ENCODE data around the gene SYVN1.

- no peak for TF ChIP-seq CTCF (IDR thresholded peaks at IDR 0.05)
- TF ChIP-seq RAD21 (conservative IDR thresholded peaks at IDR 0.05 in 1 of 2, IDR thresholded peaks at IDR 0.05 in 1 of 2) = no peak
- TF ChIP-seq SMC3 (IDR thresholded peaks at IDR 0.05) = no peak
- no peak for TF ChIP-seq REST (IDR thresholded peaks at IDR 0.05)
- no peak for TF ChIP-seq CHD2 (IDR thresholded peaks at IDR 0.05; ENCODE audit: low read length, partially characterized antibody)
- no peak for TF ChIP-seq ZC3H11A (IDR thresholded peaks at IDR 0.05)
- TF ChIP-seq ZFP36 (IDR thresholded peaks at IDR 0.05; ENCODE audit: borderline replicate concordance, partially characterized antibody) = no peak
- TF ChIP-seq POLR2A (IDR thresholded peaks at IDR 0.05; ENCODE audit: low read length) = no peak
- TF ChIP-seq, protein P1, sequence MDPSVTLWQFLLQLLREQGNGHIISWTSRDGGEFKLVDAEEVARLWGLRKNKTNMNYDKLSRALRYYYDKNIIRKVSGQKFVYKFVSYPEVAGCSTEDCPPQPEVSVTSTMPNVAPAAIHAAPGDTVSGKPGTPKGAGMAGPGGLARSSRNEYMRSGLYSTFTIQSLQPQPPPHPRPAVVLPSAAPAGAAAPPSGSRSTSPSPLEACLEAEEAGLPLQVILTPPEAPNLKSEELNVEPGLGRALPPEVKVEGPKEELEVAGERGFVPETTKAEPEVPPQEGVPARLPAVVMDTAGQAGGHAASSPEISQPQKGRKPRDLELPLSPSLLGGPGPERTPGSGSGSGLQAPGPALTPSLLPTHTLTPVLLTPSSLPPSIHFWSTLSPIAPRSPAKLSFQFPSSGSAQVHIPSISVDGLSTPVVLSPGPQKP (IDR thresholded peaks at IDR 0.05; ENCODE audit: low read depth, low read length) = no peak
Measured at GRCh38 chr11:65170058-65170534, 35.8 kb upstream of the SYVN1 start, which contains the start of gene SPDYC.
